Activated naive CD8-positive, alpha-beta T cell treated with anti-CD3 and anti-CD28 coated beads, Interleukin-2, amount 10 ng/mL, durations not matched to agents 7 days and 5 days (primary cell): ENCODE data around the gene TUBGCP2. TPM values are rescaled to one million over a fixed set of nuclear protein-coding genes. Genes with fewer than 3 reads are reported as not detected.

Experiments used
- ATAC-seq: fragments of 150-1000 bp; cut with Tn5 transposase; one replicate; pipeline ENCODE4 v1.10.0; 2021; ENCODE audit warnings: low read depth, moderate library complexity
- POLR2A ChIA-PET: fragments of 350-600 bp; sonication (Branson Sonifier 250); formaldehyde crosslinking; loops from one replicate; lab custom pipeline; 2021; ENCODE audit warnings: antibody characterized with exemption; lab: Charles Lee
- DNase-seq: peaks from one replicate; pipeline ENCODE4 v3.0.0; 2021
- H3K27ac Mint-ChIP-seq: one replicate; pipeline ENCODE4 v1.8.0; 2022; ENCODE audit warnings: mild to moderate bottlenecking, mixed read lengths
- H3K27me3 Mint-ChIP-seq: one replicate; pipeline ENCODE4 v1.8.0; 2022; ENCODE audit warnings: mild to moderate bottlenecking, moderate library complexity, mixed read lengths
- H3K36me3 Mint-ChIP-seq: one replicate; pipeline ENCODE4 v1.8.0; 2021; ENCODE audit warnings: mild to moderate bottlenecking, mixed read lengths
- H3K4me1 Mint-ChIP-seq: one replicate; pipeline ENCODE4 v1.8.0; 2021; ENCODE audit warnings: mixed read lengths
- H3K4me3 Mint-ChIP-seq: one replicate; pipeline ENCODE4 v1.8.0; 2022; ENCODE audit warnings: mild to moderate bottlenecking, moderate library complexity, mixed read lengths
- H3K9me3 Mint-ChIP-seq: one replicate; pipeline ENCODE4 v1.8.0; 2021; ENCODE audit warnings: mixed read lengths
- microRNA-seq: library from miRNA; unstranded; fragments of <30 nt; microRNA quantifications from one replicate; pipeline ENCODE4 v1.2.0, GENCODE V29; 2022
- total RNA-seq, 2 experiments: library from RNA; stranded (reverse); gene quantifications; one replicate each; pipeline ENCODE4 v1.2.3, GENCODE V29; 2021

Gene TUBGCP2
- total RNA-seq, 2 experiments from 2014 or later = 56.4 to 69.3 TPM

GRCh38 chr10:133230387-133231195 lies 78.1 kb downstream of the TUBGCP2 start:
- Mint-ChIP-seq H3K27ac (no peak overlapping the region), H3K36me3 (peaks cover 1% of the 10 kb centered on the region), H3K4me1 (peaks cover 17% of the 10 kb centered on the region), H3K27me3 (peaks cover 66% of the 10 kb centered on the region), H3K9me3 (no peaks in the 10 kb centered on the region), H3K4me3 (no peak overlapping the region)
- ATAC-seq = no peak
- POLR2A ChIA-PET = no interaction called here
- peak; percentile 45 for DNase-seq

- peak within 1 kb of the TSS; percentile 39 for H3K4me3 Mint-ChIP-seq
These were observed 78.7 kb downstream of the TUBGCP2 start, which contains the start of gene UTF1 for GRCh38 chr10:133230044-133230361. UTF1 (plus strand) TSS chr10:133230217; CDS start chr10:133230289, 72 bp downstream.

GRCh38 chr10:133229265-133230043 lies 79.2 kb downstream of the TUBGCP2 start:
- H3K4me1 Mint-ChIP-seq = peaks cover 16% of the 10 kb centered on the region
- peak overlapping the region; percentile 39 for H3K4me3 Mint-ChIP-seq
- POLR2A ChIA-PET = no interaction called here
- H3K27me3 Mint-ChIP-seq = peaks cover 60% of the 10 kb centered on the region
- peak overlapping the region; percentile 67 for H3K27ac Mint-ChIP-seq
- H3K36me3 Mint-ChIP-seq = peaks cover 1% of the 10 kb centered on the region
- H3K9me3 Mint-ChIP-seq = no peaks in the 10 kb centered on the region
- ATAC-seq (no peak), DNase-seq (no peak)

More at GRCh38 chr10:133230044-133230361, 78.7 kb downstream of the TUBGCP2 start, which contains the start of gene UTF1:
- Mint-ChIP-seq H3K4me1 (peaks cover 18% of the 10 kb centered on the region), H3K27me3 (peaks cover 64% of the 10 kb centered on the region), H3K27ac (peak within 1 kb of the TSS; percentile 67), H3K36me3 (peaks cover 1% of the 10 kb centered on the region), H3K9me3 (no peaks in the 10 kb centered on the region)
- ATAC-seq = no peak
- DNase-seq = no peak
- POLR2A ChIA-PET = no interaction called here

Small RNA genes lying within 50 kb of the gene (microRNA-seq; reads per million reads assigned to microRNA genes)
- gene MIR202 = 2.1 reads per million

Other genes starting within 250 kb of the TUBGCP2 start
- gene ADGRA1, start 220.9 kb downstream of the TUBGCP2 start, total RNA-seq = not detected
- under 1 TPM; 0.36 to 0.40 TPM for gene KNDC1, start 148.7 kb downstream of the TUBGCP2 start, total RNA-seq
- gene UTF1, start 78.7 kb downstream of the TUBGCP2 start, total RNA-seq = not detected
- under 1 TPM in 1 of 2 experiments, not detected in 1; 0.11 TPM for gene VENTX, start 71.0 kb downstream of the TUBGCP2 start, total RNA-seq
- 10 to 100 TPM; 90.8 to 91.0 TPM for gene ADAM8, start 32.0 kb downstream of the TUBGCP2 start, total RNA-seq
- gene ZNF511, start within 50 bp of the TUBGCP2 start, total RNA-seq = 10 to 100 TPM; 44.5 to 47.4 TPM
- gene CALY, start 28.0 kb upstream of the TUBGCP2 start, total RNA-seq = 1 to 10 TPM; 3.1 to 3.6 TPM
- gene PRAP1, start 38.5 kb upstream of the TUBGCP2 start, total RNA-seq = not detected
- 10 to 100 TPM; 15.4 to 17.3 TPM for gene FUOM, start 49.1 kb upstream of the TUBGCP2 start, total RNA-seq
- 10 to 100 TPM; 33.5 to 36.1 TPM for gene ECHS1, start 64.5 kb upstream of the TUBGCP2 start, total RNA-seq
- 1 to 10 TPM; 7.2 to 9.9 TPM for gene PAOX, start 70.4 kb upstream of the TUBGCP2 start, total RNA-seq
- 10 to 100 TPM; 53.7 to 56.6 TPM for gene MTG1, start 85.3 kb upstream of the TUBGCP2 start, total RNA-seq
- not detected for gene SPRN, start 115.8 kb upstream of the TUBGCP2 start, total RNA-seq
- 1 to 10 TPM; 5.7 to 6.3 TPM for gene SCART1, start 145.1 kb upstream of the TUBGCP2 start, total RNA-seq
- gene CYP2E1, start 218.5 kb upstream of the TUBGCP2 start, total RNA-seq = under 1 TPM; 0.65 to 0.80 TPM